Head of caudate nucleus (tissue), 42 donors: ENCODE results near the gene BCCIP.

Experiments used
- DNase-seq, 42 donors: peaks; one replicate each; pipeline versions ENCODE4 v3.0.0 to v3.0.0-alpha.2; 2020 to 2021; ENCODE audit warnings: mixed read lengths in 7 of 42
- intact Hi-C: fragments of 100-400 bp; cut with DNase I; formaldehyde crosslinking; loops from one replicate; pipeline ENCODE4 v1.15.0; 2022

BCCIP gene

GRCh38 chr10:125822878-125823662 is at the start of gene BCCIP, which contains the start of gene UROS:
BCCIP (plus strand) TSS chr10:125823546; CDS start chr10:125823558, 12 bp downstream.
UROS (minus strand) TSS chr10:125823258; CDS start chr10:125816499, 6,759 bp downstream.
- peak; percentile 81 to 96 (median 92) for DNase-seq
- intact Hi-C loops, result no loop called here

GRCh38 chr10:125773687-125774543 is 49.4 kb upstream of the BCCIP start:
- intact Hi-C loops, result no loop called here
- no peak for DNase-seq

GRCh38 chr10:125774581-125775191 is 48.7 kb upstream of the BCCIP start:
- peak in 1 of 42 donors; percentile 31 for DNase-seq
- intact Hi-C loops, result no loop called here

GRCh38 chr10:125775491-125776106 is 47.7 kb upstream of the BCCIP start, which contains the start of gene MMP21:
MMP21 (minus strand) TSS chr10:125775821; CDS start chr10:125775821, 0 bp downstream.
- DNase-seq, result peak in 1 of 42 donors; percentile 21
- intact Hi-C loops, result no loop called here

- intact Hi-C loops, result no loop called here
- DNase-seq, result peak in 1 of 42 donors; percentile 23
These were observed 45.5 kb upstream of the BCCIP start for GRCh38 chr10:125777806-125778205.

GRCh38 chr10:125778556-125778955 is 44.8 kb upstream of the BCCIP start:
- intact Hi-C loops, result no loop called here

GRCh38 chr10:125779403-125780327 is 43.7 kb upstream of the BCCIP start:
- intact Hi-C loops, result no loop called here
- DNase-seq, result peak in 2 of 42 donors; percentile 19 to 30

More at GRCh38 chr10:125778556-125778955, 44.8 kb upstream of the BCCIP start:
- no peak for DNase-seq

- DNase-seq, result peak in 1 of 42 donors; percentile 36
- intact Hi-C loops, result no loop called here
These were observed 42.0 kb upstream of the BCCIP start for GRCh38 chr10:125781374-125781773.

- intact Hi-C loops, result no loop called here
- DNase-seq, result peak in 2 of 42 donors; percentile 14 to 18
These were observed 41.3 kb upstream of the BCCIP start for GRCh38 chr10:125782054-125782453.

GRCh38 chr10:125782616-125783015 is 40.7 kb upstream of the BCCIP start:
- DNase-seq, result no peak
- intact Hi-C loops, result no loop called here

GRCh38 chr10:125783408-125783807 is 39.9 kb upstream of the BCCIP start:
- DNase-seq, result peak in 1 of 42 donors; percentile 1
- intact Hi-C loops, result no loop called here

GRCh38 chr10:125783957-125784356 is 39.4 kb upstream of the BCCIP start:
- DNase-seq, result no peak
- intact Hi-C loops, result no loop called here

- intact Hi-C loops, result no loop called here
- DNase-seq, result no peak
These were observed 37.6 kb upstream of the BCCIP start for GRCh38 chr10:125785791-125786190.

GRCh38 chr10:125788156-125789034 is 35.0 kb upstream of the BCCIP start:
- DNase-seq, result no peak
- intact Hi-C loops, result no loop called here

GRCh38 chr10:125792342-125793300 is 30.7 kb upstream of the BCCIP start:
- DNase-seq, result peak in 1 of 42 donors; percentile 19
- intact Hi-C loops, result no loop called here

GRCh38 chr10:125795128-125795527 is 28.2 kb upstream of the BCCIP start:
- peak; percentile 57 to 95 (median 86) for DNase-seq
- intact Hi-C loops, result no loop called here
